IPS-18a (cell line): ENCODE data around the gene HTRA2.

ENCODE experiments used
- H3K27ac ChIP-seq: one replicate; pipeline ENCODE4 v1.5.1; 2013; ENCODE audit warnings: low read length
- H3K27me3 ChIP-seq: one replicate; pipeline ENCODE4 v1.6.1; 2013; ENCODE audit warnings: mild to moderate bottlenecking, low read length; ENCODE audit not compliant: control insufficient read depth, insufficient read depth
- H3K36me3 ChIP-seq: one replicate; pipeline ENCODE4 v1.6.1; 2013; ENCODE audit warnings: low read depth, low read length; ENCODE audit not compliant: control insufficient read depth
- H3K4me1 ChIP-seq: one replicate; pipeline ENCODE4 v1.6.1; 2013; ENCODE audit warnings: low read depth, low read length; ENCODE audit not compliant: control insufficient read depth
- H3K4me3 ChIP-seq: one replicate; pipeline ENCODE4 v1.5.1; 2013; ENCODE audit warnings: low read length
- H3K9ac ChIP-seq: one replicate; pipeline ENCODE4 v1.6.1; 2013; ENCODE audit warnings: mild to moderate bottlenecking, low read length, moderate library complexity
- H3K9me3 ChIP-seq: one replicate; pipeline ENCODE4 v1.6.1; 2013; ENCODE audit warnings: low read depth, low read length; ENCODE audit not compliant: control insufficient read depth

Gene HTRA2

GRCh38 chr2:74538881-74539339 lies 9.2 kb downstream of the HTRA2 start:
- Histone ChIP-seq H3K27me3 (no peaks in the 10 kb centered on the region), H3K9ac (no peak overlapping the region), H3K36me3 (peaks cover 10% of the 10 kb centered on the region), H3K4me1 (no peaks in the 10 kb centered on the region), H3K27ac (no peak overlapping the region), H3K4me3 (no peak overlapping the region), H3K9me3 (no peaks in the 10 kb centered on the region)

- H3K9me3 ChIP-seq: no peaks in the 10 kb centered on the region
- no peaks in the 10 kb centered on the region for H3K4me1 ChIP-seq
- H3K27me3 ChIP-seq: no peaks in the 10 kb centered on the region
- H3K27ac ChIP-seq: no peak overlapping the region
- H3K9ac ChIP-seq: no peak overlapping the region
- H3K4me3 ChIP-seq: no peak overlapping the region
- H3K36me3 ChIP-seq: peaks cover 4% of the 10 kb centered on the region
Observed at GRCh38 chr2:74540291-74540690, 10.6 kb downstream of the HTRA2 start.

- H3K4me3 ChIP-seq: no peak overlapping the region
- no peaks in the 10 kb centered on the region for H3K9me3 ChIP-seq
- H3K9ac ChIP-seq: no peak overlapping the region
- peaks cover 11% of the 10 kb centered on the region for H3K27me3 ChIP-seq
- H3K36me3 ChIP-seq: no peaks in the 10 kb centered on the region
- no peak overlapping the region for H3K27ac ChIP-seq
- H3K4me1 ChIP-seq: peaks cover 2% of the 10 kb centered on the region
Observed at GRCh38 chr2:74542978-74543377, 13.2 kb downstream of the HTRA2 start.

GRCh38 chr2:74544634-74545033 lies 14.9 kb downstream of the HTRA2 start:
- Histone ChIP-seq H3K9ac (no peak overlapping the region), H3K27me3 (peaks cover 24% of the 10 kb centered on the region), H3K9me3 (no peaks in the 10 kb centered on the region), H3K27ac (no peak overlapping the region), H3K4me3 (no peak overlapping the region), H3K4me1 (peaks cover 5% of the 10 kb centered on the region), H3K36me3 (no peaks in the 10 kb centered on the region)

GRCh38 chr2:74546004-74546403 lies 16.3 kb downstream of the HTRA2 start:
- Histone ChIP-seq H3K36me3 (no peaks in the 10 kb centered on the region), H3K27ac (no peak overlapping the region), H3K27me3 (peaks cover 36% of the 10 kb centered on the region)

GRCh38 chr2:74548285-74548899 lies 18.7 kb downstream of the HTRA2 start:
- H3K36me3 ChIP-seq: no peaks in the 10 kb centered on the region
- no peaks in the 10 kb centered on the region for H3K9me3 ChIP-seq
- peak overlapping the region; percentile 80 for H3K4me3 ChIP-seq
- peaks cover 49% of the 10 kb centered on the region for H3K27me3 ChIP-seq
- peak overlapping the region; percentile 88 for H3K9ac ChIP-seq
- H3K4me1 ChIP-seq: peaks cover 15% of the 10 kb centered on the region
- H3K27ac ChIP-seq: no peak overlapping the region

More at GRCh38 chr2:74546004-74546403, 16.3 kb downstream of the HTRA2 start:
- Histone ChIP-seq H3K9me3 (no peaks in the 10 kb centered on the region), H3K9ac (no peak overlapping the region), H3K4me1 (peaks cover 5% of the 10 kb centered on the region), H3K4me3 (no peak overlapping the region)

GRCh38 chr2:74548900-74549826 lies 19.4 kb downstream of the HTRA2 start:
- Histone ChIP-seq H3K9ac (peak overlapping the region; percentile 88), H3K9me3 (no peaks in the 10 kb centered on the region), H3K36me3 (no peaks in the 10 kb centered on the region), H3K27ac (no peak overlapping the region), H3K4me1 (peaks cover 15% of the 10 kb centered on the region), H3K4me3 (peak overlapping the region; percentile 80), H3K27me3 (peaks cover 49% of the 10 kb centered on the region)

GRCh38 chr2:74550231-74550630 lies 20.5 kb downstream of the HTRA2 start:
- H3K9ac ChIP-seq: no peak overlapping the region
- peaks cover 15% of the 10 kb centered on the region for H3K4me1 ChIP-seq
- peak overlapping the region; percentile 80 for H3K4me3 ChIP-seq
- no peak overlapping the region for H3K27ac ChIP-seq
- peaks cover 51% of the 10 kb centered on the region for H3K27me3 ChIP-seq
- no peaks in the 10 kb centered on the region for H3K36me3 ChIP-seq
- H3K9me3 ChIP-seq: no peaks in the 10 kb centered on the region

GRCh38 chr2:74551530-74551929 lies 21.8 kb downstream of the HTRA2 start:
- no peak overlapping the region for H3K9ac ChIP-seq
- no peak overlapping the region for H3K4me3 ChIP-seq
- peaks cover 15% of the 10 kb centered on the region for H3K4me1 ChIP-seq
- no peaks in the 10 kb centered on the region for H3K36me3 ChIP-seq
- H3K27ac ChIP-seq: no peak overlapping the region
- no peaks in the 10 kb centered on the region for H3K9me3 ChIP-seq
- peaks cover 62% of the 10 kb centered on the region for H3K27me3 ChIP-seq

- Histone ChIP-seq H3K4me3 (peak overlapping the region; percentile 87), H3K36me3 (no peaks in the 10 kb centered on the region), H3K4me1 (peaks cover 15% of the 10 kb centered on the region), H3K9me3 (no peaks in the 10 kb centered on the region), H3K9ac (no peak overlapping the region), H3K27me3 (peaks cover 58% of the 10 kb centered on the region), H3K27ac (no peak overlapping the region)
Observed at GRCh38 chr2:74551942-74552913, 22.5 kb downstream of the HTRA2 start.
